Activated naive CD8-positive, alpha-beta T cell treated with anti-CD3 and anti-CD28 coated beads for 36 hours (primary cell): ENCODE results near the gene GNAZ. TPM values are rescaled to one million over a fixed set of nuclear protein-coding genes. Genes with fewer than 3 reads are reported as not detected.

Experiments
- DNase-seq: peaks from one replicate; pipeline ENCODE4 v3.0.0; 2021
- H3K27ac Mint-ChIP-seq: one replicate; pipeline ENCODE4 v1.8.0; 2022; ENCODE audit warnings: mild to moderate bottlenecking, moderate library complexity, mixed read lengths
- H3K27me3 Mint-ChIP-seq: one replicate; pipeline ENCODE4 v1.8.0; 2022; ENCODE audit warnings: mild to moderate bottlenecking, mixed read lengths
- H3K36me3 Mint-ChIP-seq: one replicate; pipeline ENCODE4 v1.8.0; 2021; ENCODE audit warnings: mild to moderate bottlenecking, mixed read lengths
- H3K4me1 Mint-ChIP-seq: one replicate; pipeline ENCODE4 v1.8.0; 2021; ENCODE audit warnings: mixed read lengths
- H3K4me3 Mint-ChIP-seq: one replicate; pipeline ENCODE4 v1.8.0; 2022; ENCODE audit warnings: mild to moderate bottlenecking, moderate library complexity, mixed read lengths
- H3K9me3 Mint-ChIP-seq: one replicate; pipeline ENCODE4 v1.8.0; 2022; ENCODE audit warnings: mixed read lengths
- total RNA-seq, 2 experiments: library from RNA; stranded (reverse); gene quantifications; one replicate each; pipeline ENCODE4 v1.2.3, GENCODE V29; 2021

Gene GNAZ
- total RNA-seq, 2 experiments from 2014 or later = 0.43 to 0.54 TPM

DNA sequence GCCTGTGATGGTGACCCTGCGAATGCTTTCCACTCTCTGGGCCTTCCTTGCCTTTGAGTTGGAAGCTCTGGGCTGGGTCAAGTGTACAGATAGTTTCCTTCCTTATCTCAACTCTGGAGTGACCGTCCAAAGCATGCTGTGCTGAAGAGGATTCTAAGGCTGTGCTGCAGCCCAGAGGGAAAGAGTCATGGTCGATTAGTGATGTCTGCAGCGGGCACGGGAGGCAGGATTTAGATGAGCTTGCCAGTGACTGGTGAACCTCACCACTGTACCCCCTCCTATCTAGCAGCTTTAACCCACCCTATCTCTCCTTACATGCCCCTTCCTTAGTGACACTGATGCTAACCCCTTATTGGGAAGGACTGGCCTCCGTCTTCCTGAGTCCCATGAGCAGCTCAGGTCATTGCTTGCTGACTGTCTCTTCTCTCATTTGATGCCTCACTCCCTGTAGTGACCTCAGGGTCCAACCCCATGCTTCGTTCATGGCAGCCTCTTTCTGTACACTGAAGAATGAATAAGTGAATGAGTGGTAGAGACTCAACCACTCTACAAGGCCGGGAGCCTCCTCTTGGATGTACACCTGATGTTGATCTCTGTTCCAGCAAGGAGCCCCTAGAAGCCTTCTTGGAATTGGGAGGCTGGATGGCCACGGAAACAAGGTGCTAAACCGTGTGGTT is 6.7 kb downstream of the GNAZ start:
- Mint-ChIP-seq H3K27me3 (peaks cover 23% of the 10 kb centered on the region), H3K27ac (no peak overlapping the region), H3K4me3 (no peak overlapping the region), H3K4me1 (peaks cover 4% of the 10 kb centered on the region), H3K9me3 (no peaks in the 10 kb centered on the region), H3K36me3 (no peaks in the 10 kb centered on the region)
- DNase-seq = no peak

DNA sequence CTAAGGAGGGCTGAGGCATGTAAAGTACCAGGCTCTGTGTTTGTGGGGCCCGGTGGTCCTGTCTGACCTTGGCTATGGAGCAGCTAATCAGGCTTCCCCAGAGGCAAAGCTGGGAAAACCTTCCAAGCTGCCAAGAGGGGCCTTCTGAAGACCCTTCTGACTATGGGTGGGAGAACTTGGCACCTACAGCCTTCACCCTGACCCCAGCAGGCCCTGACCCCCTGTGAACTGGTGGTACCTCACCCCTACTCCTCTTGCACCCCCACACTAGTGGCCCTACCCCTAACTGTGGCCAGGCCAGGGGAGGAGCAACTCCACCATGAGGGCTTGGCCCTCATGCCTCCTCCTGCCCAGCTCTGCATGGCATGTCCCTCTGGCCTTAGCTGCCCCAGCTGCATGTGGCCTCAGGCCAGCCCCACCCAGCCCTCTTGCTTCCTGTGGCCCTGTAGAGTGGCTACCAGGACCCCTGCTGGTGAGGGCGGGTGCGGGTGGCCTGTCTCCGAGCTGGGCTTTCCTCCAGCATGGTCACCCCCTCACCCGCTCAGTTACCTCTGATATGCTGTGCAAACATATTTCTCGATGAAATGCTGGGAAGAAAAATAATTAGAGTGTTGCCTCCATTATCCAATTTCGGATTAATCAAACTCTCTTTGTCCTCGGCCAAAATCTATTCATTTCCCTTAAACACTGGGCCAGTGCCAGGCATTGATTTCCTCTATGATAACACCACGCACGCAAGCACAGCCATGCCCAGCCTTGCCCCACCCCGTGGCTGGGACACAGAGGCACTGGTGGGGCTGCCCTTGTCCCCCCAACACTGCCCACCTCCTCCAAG is 7.5 kb downstream of the GNAZ start:
- Mint-ChIP-seq H3K4me1 (peaks cover 4% of the 10 kb centered on the region), H3K27me3 (peaks cover 19% of the 10 kb centered on the region)

DNA sequence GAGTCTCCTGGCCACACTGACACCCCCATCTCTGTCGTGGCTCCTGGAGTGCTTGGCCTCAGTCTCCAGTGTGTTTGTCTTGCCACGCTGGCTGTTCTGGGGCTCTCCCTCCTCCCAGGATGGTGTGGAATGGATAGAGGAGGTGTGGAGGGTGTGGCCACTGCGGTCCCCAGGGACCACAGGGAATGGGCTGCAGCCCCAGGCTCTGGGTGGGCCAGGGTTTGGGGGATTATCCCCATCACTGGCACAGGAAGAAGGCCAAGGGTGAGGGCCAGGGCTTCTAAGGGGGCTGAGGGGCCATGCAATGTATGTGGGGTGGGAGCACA is 8.1 kb downstream of the GNAZ start:
- Mint-ChIP-seq H3K36me3 (no peaks in the 10 kb centered on the region), H3K9me3 (no peaks in the 10 kb centered on the region), H3K27me3 (peaks cover 13% of the 10 kb centered on the region), H3K4me1 (peaks cover 4% of the 10 kb centered on the region), H3K27ac (no peak overlapping the region), H3K4me3 (no peak overlapping the region)
- no peak for DNase-seq

More for the DNA sequence above, 7.5 kb downstream of the GNAZ start:
- no peak for DNase-seq
- no peaks in the 10 kb centered on the region for H3K36me3 Mint-ChIP-seq
- no peak overlapping the region for H3K4me3 Mint-ChIP-seq
- H3K9me3 Mint-ChIP-seq = no peaks in the 10 kb centered on the region
- H3K27ac Mint-ChIP-seq = no peak overlapping the region

DNA sequence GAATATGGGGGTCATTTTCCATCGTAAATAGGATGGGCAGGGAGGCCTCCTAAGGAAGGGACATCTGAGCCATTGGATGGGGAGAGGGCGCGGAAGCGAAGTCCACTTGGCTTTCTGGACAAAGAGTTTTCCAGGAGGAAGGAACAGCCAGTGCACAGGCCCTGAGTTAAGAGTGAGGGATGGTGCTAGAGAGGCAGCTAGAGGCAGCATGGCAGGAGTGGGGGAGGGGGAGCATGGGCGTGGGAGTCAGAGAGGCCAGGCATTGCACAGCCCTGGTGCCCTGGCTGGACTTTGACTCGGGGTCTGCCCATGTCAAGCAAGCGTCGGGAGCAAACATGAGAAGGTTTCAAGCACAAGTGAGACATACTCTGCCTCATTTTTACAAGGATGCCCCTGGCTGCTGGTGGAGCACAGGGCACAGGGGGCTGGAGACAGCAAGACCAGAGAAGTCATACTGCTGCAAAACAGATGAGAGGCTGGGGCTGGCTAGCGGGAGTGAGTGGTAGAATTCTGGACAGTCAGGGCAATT is 9.0 kb downstream of the GNAZ start:
- peaks cover 5% of the 10 kb centered on the region for H3K27me3 Mint-ChIP-seq
- no peaks in the 10 kb centered on the region for H3K36me3 Mint-ChIP-seq
- H3K4me1 Mint-ChIP-seq = peaks cover 4% of the 10 kb centered on the region
- H3K9me3 Mint-ChIP-seq = no peaks in the 10 kb centered on the region
- no peak overlapping the region for H3K4me3 Mint-ChIP-seq
- H3K27ac Mint-ChIP-seq = no peak overlapping the region
- DNase-seq = no peak

DNA sequence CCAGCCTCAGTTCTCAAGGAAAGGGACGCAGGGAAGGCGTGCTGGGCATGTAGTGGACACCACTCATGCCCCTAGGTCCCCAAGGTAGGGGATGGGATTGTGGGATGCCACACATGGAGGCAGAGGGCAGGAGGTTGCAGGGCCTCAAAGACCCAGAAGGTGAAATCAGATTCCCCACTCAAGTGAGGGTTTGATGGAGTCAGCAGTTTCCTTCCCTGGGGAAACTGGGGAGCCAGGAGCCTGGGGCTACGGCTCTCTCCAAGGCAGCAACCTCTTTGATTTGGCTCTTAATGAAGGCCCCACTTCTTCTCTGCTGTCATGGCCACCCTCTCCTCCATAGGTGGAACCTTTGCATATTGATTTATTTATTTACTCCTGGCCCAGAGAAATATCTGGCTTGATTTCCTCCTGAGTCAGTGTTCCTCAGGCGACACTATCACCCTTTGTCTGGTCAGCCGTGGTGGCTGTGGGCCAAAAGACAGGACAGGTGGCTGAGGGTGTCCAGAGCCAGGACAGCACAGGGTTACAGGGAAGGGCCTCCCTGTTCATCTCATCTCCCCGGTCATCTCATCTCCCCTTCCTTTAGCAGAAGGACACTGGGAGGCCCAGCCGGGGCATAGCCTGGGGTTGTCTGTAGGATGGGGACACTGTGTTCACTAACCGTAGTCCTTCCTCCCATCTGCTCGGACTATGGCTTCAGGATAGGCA is 9.6 kb downstream of the GNAZ start:
- H3K36me3 Mint-ChIP-seq = no peaks in the 10 kb centered on the region
- no peaks in the 10 kb centered on the region for H3K27me3 Mint-ChIP-seq
- no peaks in the 10 kb centered on the region for H3K9me3 Mint-ChIP-seq
- H3K4me1 Mint-ChIP-seq = peaks cover 4% of the 10 kb centered on the region
- no peak for DNase-seq
- H3K4me3 Mint-ChIP-seq = no peak overlapping the region
- no peak overlapping the region for H3K27ac Mint-ChIP-seq

DNA sequence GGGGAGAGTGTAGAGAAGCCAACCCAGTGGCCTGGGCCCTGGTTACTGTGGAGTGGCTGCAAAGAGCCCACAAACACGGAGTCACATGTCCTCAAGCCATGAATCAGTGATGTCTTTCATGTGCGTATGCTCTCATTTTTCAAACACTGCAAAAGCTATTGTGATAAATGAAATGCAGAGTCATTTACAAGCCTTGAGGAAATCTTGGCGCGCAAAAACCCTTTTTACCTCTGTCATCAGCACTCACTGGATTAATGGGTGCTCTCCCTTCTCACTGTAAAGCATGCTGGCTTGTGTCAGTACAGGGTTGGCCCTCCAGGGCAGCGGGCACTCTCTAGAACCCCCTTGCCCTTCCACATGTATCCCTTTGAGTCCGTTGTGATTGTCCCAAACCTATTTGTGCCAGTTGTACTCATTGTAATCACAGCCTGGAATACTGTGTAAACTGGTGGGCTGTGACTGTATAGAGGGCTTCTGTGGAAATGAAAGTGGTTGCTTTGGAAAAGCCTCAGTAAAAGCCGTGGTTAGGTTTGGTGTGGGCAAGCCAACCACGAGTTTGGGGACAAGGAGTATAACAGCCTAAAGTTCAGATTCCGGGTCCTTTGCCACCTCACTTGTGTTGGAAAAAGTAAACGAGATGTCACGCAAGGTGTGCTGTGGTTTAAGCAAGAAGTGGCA is 10.4 kb downstream of the GNAZ start:
- Mint-ChIP-seq H3K36me3 (no peaks in the 10 kb centered on the region), H3K4me1 (peaks cover 4% of the 10 kb centered on the region), H3K4me3 (no peak overlapping the region), H3K27me3 (no peaks in the 10 kb centered on the region), H3K9me3 (no peaks in the 10 kb centered on the region), H3K27ac (no peak overlapping the region)
- DNase-seq = no peak

DNA sequence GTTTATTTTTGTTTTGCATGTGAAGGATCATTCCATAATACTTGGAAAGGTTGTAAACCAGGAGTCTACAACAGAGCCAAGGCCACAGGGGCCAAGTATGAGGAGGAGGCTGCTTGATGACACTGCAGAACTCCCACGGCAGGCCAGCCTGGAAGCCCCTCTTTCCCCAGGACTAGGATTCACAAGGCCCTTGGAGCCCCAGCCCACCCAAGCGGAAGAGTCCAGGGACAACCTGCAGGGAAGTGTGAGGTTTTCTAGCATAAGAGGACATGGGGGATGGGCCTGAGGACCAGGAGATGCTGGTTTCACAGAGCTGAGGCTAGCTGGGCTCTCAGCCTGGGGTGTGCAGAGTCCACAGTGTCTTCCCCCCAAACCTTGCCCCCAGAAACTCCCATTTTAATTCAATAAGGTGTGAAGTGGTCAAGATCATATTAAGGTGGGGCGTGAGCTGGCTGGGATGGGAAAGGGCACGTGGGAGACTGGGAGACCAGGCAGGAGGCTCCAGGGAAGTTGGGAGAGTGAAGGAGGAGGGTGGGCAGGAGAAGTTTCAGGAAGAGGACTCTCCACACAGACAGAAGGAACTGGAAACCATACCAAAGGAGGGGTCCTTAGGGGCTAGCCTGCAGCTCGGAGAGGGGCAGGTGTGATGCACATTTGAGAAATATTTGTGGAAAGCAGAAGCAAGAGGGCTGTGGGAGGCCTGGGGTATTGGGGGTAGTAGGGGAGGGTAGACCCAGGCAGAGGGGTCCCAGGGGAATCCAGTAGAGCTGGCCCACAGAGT is 12.4 kb downstream of the GNAZ start:
- Mint-ChIP-seq H3K27me3 (no peaks in the 10 kb centered on the region), H3K27ac (no peak overlapping the region), H3K36me3 (no peaks in the 10 kb centered on the region), H3K4me3 (no peak overlapping the region), H3K9me3 (no peaks in the 10 kb centered on the region), H3K4me1 (peaks cover 4% of the 10 kb centered on the region)
- no peak for DNase-seq

DNA sequence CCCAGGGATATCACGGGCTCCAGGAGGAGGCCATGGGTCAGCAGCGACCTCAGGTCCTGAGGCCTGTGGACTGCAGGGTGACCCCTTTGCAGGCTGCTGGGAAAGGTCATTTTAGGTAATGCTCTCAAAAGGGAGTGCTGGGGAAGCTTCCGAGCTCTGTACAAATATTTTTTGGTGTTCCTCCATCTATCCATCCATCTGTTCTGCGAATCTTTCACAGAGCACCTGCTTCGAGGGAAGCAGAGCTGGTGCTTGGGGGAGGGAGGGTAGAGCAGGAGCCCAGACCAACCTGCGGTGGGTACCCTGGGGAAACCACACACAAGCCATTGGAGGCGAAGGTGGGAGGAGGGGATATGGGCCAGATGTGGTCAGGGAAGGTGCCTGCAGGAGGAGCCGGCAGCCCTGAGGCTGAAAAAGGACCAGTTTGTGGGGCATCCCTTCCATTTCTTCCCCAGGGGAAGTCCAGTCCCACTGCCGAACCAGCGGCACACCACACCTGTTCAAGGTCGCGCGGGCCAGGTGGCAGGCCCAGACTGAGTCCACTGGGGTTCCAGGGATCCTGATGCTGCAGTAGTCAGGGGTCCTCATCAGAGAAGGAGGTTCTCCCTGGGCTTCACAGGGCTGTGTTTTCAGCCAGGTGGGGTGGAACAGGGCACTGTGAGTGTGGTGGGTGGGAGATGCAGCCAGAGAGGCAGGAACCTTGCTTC is 13.1 kb downstream of the GNAZ start:
- Mint-ChIP-seq H3K36me3 (no peaks in the 10 kb centered on the region), H3K4me1 (peaks cover 4% of the 10 kb centered on the region), H3K27ac (no peak overlapping the region), H3K27me3 (no peaks in the 10 kb centered on the region), H3K9me3 (no peaks in the 10 kb centered on the region), H3K4me3 (no peak overlapping the region)
- no peak for DNase-seq

DNA sequence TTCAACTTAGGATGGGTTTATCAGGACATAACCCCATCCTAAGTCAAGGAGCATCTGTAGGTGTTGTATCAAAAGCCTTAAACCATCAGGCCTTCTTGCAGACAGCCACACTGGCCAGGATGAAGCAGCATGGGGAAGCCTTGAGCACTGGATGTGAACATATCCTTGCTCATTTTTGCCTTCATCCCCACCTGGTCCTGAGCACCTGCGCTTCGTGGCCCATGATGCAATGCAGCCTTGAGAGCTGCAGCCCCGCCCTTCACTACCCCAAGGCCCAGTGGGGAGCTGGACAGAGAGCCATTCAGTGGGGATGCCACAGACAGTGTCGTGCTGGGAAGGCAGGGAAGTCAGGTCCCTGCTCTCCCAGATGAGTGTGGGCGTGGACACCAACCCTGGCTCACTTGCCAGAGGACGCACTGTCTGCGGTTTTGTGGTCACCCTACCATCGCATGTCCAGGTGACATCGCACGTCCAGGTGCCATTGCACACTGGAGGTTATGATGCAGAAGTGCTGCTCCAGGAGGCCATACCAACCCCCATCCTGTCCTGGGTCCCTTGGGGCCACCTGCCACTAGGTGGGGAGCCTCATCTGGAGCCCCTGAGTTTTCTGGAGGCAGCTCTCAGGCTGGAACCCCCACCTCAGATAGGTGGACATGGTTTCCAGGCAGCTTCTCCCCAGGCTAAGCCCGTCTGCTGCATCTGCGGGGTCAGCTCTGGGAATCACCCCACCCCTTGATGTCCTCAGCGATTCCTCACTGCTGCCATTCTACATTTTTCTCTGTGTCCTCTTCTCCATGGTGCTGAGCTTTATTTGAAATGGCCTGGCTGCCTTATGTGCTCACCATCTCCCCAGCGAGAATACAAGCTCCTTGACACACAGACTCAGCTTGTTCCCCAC is 14.4 kb downstream of the GNAZ start:
- Mint-ChIP-seq H3K4me1 (peaks cover 4% of the 10 kb centered on the region), H3K27ac (no peak overlapping the region), H3K9me3 (no peaks in the 10 kb centered on the region), H3K36me3 (no peaks in the 10 kb centered on the region), H3K27me3 (no peaks in the 10 kb centered on the region), H3K4me3 (no peak overlapping the region)
- no peak for DNase-seq

DNA sequence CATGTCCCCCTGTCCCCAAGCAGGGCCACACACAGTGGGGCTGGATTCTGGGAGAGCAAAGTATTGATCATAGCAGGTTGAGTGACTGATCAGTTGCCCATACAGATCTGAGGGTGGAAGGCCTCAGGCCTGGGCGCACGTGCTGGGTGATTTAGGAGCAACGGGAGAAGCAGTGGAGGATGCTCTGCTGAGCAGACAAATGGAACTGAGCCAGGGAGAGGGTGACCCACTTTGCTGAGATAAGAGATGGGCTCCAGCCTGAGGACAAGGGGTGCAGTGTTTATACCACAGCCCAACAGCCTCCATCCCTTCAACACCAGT is 15.0 kb downstream of the GNAZ start:
- Mint-ChIP-seq H3K36me3 (no peaks in the 10 kb centered on the region), H3K9me3 (no peaks in the 10 kb centered on the region), H3K27me3 (no peaks in the 10 kb centered on the region), H3K4me3 (no peak overlapping the region), H3K4me1 (peaks cover 4% of the 10 kb centered on the region), H3K27ac (no peak overlapping the region)
- DNase-seq = no peak

DNA sequence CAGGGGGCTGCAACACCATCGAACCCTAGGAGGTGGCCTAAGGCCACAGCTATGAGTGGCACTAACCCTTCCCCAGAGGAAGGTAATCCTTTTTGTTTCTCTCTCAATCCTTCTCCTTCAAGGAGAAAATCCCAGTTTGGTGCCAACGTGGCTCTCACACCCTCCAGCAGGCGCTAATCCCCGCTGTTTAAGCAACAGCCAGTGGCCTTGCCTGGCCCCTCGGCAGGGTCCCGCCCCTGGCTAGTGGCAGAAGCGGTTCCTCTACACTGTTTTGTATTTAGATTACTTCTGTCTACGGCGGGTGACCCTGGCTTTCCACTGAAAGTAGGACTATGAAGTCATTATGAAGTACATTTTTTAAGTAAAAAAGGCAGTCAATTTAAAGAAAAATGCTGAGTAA is 15.5 kb downstream of the GNAZ start:
- no peak overlapping the region for H3K27ac Mint-ChIP-seq
- H3K27me3 Mint-ChIP-seq = no peaks in the 10 kb centered on the region
- no peak overlapping the region for H3K4me3 Mint-ChIP-seq
- no peaks in the 10 kb centered on the region for H3K9me3 Mint-ChIP-seq
- H3K36me3 Mint-ChIP-seq = no peaks in the 10 kb centered on the region
- H3K4me1 Mint-ChIP-seq = peaks cover 2% of the 10 kb centered on the region
- DNase-seq = no peak

DNA sequence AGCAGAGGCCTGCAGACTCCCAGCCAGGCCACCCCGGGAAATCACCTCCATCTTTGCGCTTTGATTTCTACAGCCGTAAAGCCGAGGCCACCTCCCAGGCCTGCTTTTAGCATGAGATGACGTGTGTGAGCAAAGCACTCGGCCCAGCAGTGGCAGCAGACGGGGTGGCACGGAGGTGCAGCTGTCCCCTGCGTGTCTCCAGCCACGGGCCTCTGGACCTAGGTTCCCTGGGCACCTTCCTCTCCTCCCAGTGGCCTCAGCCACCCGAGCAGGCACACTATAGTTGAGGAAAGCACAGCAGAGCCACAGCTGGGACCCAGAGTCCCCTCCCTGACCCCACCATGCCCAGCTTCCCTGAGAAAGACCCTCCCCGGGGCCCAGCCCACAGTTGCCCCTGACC is 15.9 kb downstream of the GNAZ start:
- no peaks in the 10 kb centered on the region for H3K4me1 Mint-ChIP-seq
- no peak overlapping the region for H3K4me3 Mint-ChIP-seq
- no peak overlapping the region for H3K27ac Mint-ChIP-seq
- DNase-seq = no peak
- H3K36me3 Mint-ChIP-seq = no peaks in the 10 kb centered on the region
- H3K27me3 Mint-ChIP-seq = no peaks in the 10 kb centered on the region
- H3K9me3 Mint-ChIP-seq = no peaks in the 10 kb centered on the region

DNA sequence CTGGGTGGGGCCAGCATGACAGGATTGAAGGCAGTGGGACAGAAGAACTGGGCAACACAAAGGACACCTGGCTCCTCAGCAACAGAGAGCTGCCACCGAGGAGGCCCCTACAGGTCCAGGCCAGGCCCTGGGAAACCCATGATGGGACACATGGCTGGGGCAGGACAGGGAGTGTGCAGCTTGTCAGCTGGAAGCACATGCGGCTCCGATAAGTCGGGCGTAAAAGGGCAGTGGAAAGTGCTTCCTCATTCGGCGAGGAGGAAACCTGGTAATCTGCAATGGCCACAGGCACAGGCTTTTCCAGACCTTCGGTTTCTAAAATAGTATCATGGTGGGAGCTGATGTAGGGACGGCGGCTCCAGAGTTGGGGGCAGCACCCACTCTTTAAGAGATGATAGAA is 16.5 kb downstream of the GNAZ start:
- no peaks in the 10 kb centered on the region for H3K9me3 Mint-ChIP-seq
- no peak overlapping the region for H3K27ac Mint-ChIP-seq
- no peak for DNase-seq
- H3K4me3 Mint-ChIP-seq = no peak overlapping the region
- no peaks in the 10 kb centered on the region for H3K36me3 Mint-ChIP-seq
- no peaks in the 10 kb centered on the region for H3K27me3 Mint-ChIP-seq
- H3K4me1 Mint-ChIP-seq = no peaks in the 10 kb centered on the region
